Fibroblast of lung (primary cell): ENCODE measurements around the gene NR2C1.

Source experiments
- CTCF ChIP-seq, 2 donors: IDR thresholded peaks in 1 of 2; conservative IDR thresholded peaks in 1 of 2; 1 replicate in 1 of 2; 2 replicates in 1 of 2; pipeline ENCODE4 v1.5.1; 2011 to 2012; ENCODE audit warnings: low read length in 2 of 2, control low read depth in 1 of 2, inconsistent platforms in 1 of 2, low read depth in 1 of 2, mild to moderate bottlenecking in 1 of 2
- EZH2 ChIP-seq: IDR thresholded peaks from 2 replicates; pipeline ENCODE4 v1.5.1; 2012; ENCODE audit warnings: low read length, control low read depth, mild to moderate bottlenecking; ENCODE audit errors: missing control alignments

- TF ChIP-seq CTCF (conservative IDR thresholded peaks at IDR 0.05 in 1 of 2, IDR thresholded peaks at IDR 0.05 in 1 of 2; ENCODE audit: low read depth in 1 of 2, low read length in 2 of 2) (no peak), EZH2 (no peak)
Measured at GRCh38 chr12:94970560-94970959, 102.9 kb downstream of the NR2C1 start.
